GM12872 (cell line): ENCODE measurements around the gene ALKBH7.

Source experiments
- CTCF ChIP-seq: IDR thresholded peaks from 3 replicates; pipeline ENCODE4 v1.5.1; 2011; ENCODE audit warnings: low read depth, mild to moderate bottlenecking, low read length, moderate library complexity; ENCODE audit not compliant: insufficient read depth

ALKBH7 gene

GRCh38 chr19:6362027-6362350, 10.6 kb upstream of the ALKBH7 start:
- TF ChIP-seq CTCF, result no peak

DNA sequence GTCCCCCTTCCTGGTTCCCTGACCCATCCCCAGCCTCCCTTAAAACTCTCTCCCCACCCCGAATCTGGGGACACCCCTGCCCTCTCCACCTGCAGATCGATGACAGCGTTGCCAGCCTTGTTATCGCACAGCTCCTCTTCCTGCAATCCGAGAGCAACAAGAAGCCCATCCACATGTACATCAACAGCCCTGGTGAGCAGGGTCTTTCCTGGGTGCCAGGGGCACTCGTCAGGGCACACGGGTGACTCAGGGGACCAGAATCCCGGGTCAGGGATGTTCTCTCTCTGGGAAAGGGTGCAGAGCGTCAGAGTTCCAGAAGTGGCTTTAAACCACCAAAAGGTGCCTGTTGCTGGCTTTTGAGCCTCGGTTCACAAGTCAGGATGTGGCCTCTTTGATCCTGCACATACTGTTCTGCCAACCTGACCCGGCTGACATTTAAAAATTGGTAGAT, 10.2 kb upstream of the ALKBH7 start:
- no peak for TF ChIP-seq CTCF

GRCh38 chr19:6364353-6364752, 8.2 kb upstream of the ALKBH7 start:
- no peak for TF ChIP-seq CTCF

GRCh38 chr19:6373096-6373812, 660 bp downstream of the ALKBH7 start:
- TF ChIP-seq CTCF, result no peak

- no peak for TF ChIP-seq CTCF
Measured at GRCh38 chr19:6373813-6374108, 1.2 kb downstream of the ALKBH7 start.

- TF ChIP-seq CTCF, result no peak
Measured at GRCh38 chr19:6374161-6374709, 1.6 kb downstream of the ALKBH7 start.

DNA sequence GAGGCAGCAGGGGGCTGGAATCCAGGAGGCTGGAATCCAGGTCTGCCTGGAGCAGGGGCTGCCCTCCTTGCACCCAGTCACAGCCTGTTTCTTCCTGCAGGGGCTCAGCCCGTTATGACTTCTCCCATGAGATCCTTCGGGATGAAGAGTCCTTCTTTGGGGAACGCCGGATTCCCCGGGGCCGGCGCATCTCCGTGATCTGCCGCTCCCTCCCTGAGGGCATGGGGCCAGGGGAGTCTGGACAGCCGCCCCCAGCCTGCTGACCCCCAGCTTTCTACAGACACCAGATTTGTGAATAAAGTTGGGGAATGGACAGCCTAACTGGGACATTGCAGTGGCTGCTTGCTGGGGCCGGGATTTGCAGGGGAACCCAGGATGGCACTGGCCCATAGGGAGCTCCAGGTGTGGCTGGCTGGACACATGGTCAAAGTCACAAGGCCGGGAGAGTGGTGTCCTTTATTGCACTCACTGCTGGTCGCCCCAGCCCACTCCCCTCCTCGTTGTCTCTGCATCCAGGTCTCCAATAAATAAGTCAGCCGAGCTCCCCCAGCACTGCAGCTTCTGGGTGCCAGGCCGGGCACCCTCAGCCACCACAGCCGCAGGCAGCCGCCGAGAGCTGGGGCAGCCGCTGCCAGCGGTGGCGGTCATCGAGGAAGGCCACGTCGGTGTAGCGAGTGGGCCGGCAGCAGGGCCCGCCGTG, 2.3 kb downstream of the ALKBH7 start:
- TF ChIP-seq CTCF, result no peak
